Astrocyte (in vitro differentiated cells and primary cell): Measurements from ENCODE around the gene NACA2. TPM values are rescaled to one million over a fixed set of nuclear protein-coding genes. Genes with fewer than 3 reads are reported as not detected.

Experiments
- DNase-seq: peaks from one replicate; pipeline ENCODE4 v3.0.0-alpha.2; 2010; ENCODE audit warnings: low read depth
- FAIRE-seq: peaks from 2 replicates; lab custom pipeline; 2011; peaks lifted over from hg19 to GRCh38; lab: Jason Lieb, UNC
- H2AFZ ChIP-seq: 2 replicates; pipeline ENCODE4 v1.6.0; 2012; ENCODE audit warnings: low read depth, low read length, inconsistent platforms
- H3K27ac ChIP-seq: 2 replicates; pipeline ENCODE4 v1.5.1; 2011; ENCODE audit warnings: low read depth, low read length, inconsistent platforms
- H3K27me3 ChIP-seq: 2 replicates; pipeline ENCODE4 v1.6.0; 2011; ENCODE audit warnings: low read length, inconsistent platforms; ENCODE audit not compliant: insufficient read depth
- H3K36me3 ChIP-seq: 2 replicates; pipeline ENCODE4 v1.5.1; 2011; ENCODE audit warnings: low read length, inconsistent platforms; ENCODE audit not compliant: insufficient read depth
- H3K4me1 ChIP-seq: 2 replicates; pipeline ENCODE4 v1.5.1; 2011; ENCODE audit warnings: low read length, inconsistent platforms; ENCODE audit not compliant: insufficient read depth
- H3K4me2 ChIP-seq: 2 replicates; pipeline ENCODE4 v1.6.0; 2012; ENCODE audit warnings: low read length, inconsistent platforms
- H3K4me3 ChIP-seq: 2 replicates; pipeline ENCODE4 v1.5.1; 2011; ENCODE audit warnings: low read depth, mild to moderate bottlenecking, low read length, inconsistent platforms; ENCODE audit not compliant: insufficient read depth
- H3K79me2 ChIP-seq: 2 replicates; pipeline ENCODE4 v1.6.0; 2012; ENCODE audit warnings: mild to moderate bottlenecking, low read length, inconsistent platforms; ENCODE audit not compliant: insufficient read depth
- H3K9ac ChIP-seq: 2 replicates; pipeline ENCODE4 v1.6.0; 2012; ENCODE audit warnings: mild to moderate bottlenecking, low read length, inconsistent platforms
- H3K9me3 ChIP-seq: 2 replicates; pipeline ENCODE4 v1.5.1; 2012; ENCODE audit warnings: low read depth, mild to moderate bottlenecking, low read length, inconsistent platforms; ENCODE audit not compliant: insufficient read depth
- H4K20me1 ChIP-seq: 2 replicates; pipeline ENCODE4 v1.6.0; 2012; ENCODE audit warnings: low read length, inconsistent platforms; ENCODE audit not compliant: insufficient read depth
- H3K27ac Mint-ChIP-seq: one replicate; pipeline ENCODE4 v1.8.0; 2021; ENCODE audit warnings: mild to moderate bottlenecking, mixed read lengths; ENCODE audit not compliant: unreplicated experiment
- H3K27me3 Mint-ChIP-seq: one replicate; pipeline ENCODE4 v1.8.0; 2021; ENCODE audit warnings: low read depth, mixed read lengths; ENCODE audit not compliant: unreplicated experiment
- H3K36me3 Mint-ChIP-seq: one replicate; pipeline ENCODE4 v1.8.0; 2021; ENCODE audit warnings: low read depth, mixed read lengths; ENCODE audit not compliant: unreplicated experiment
- H3K4me1 Mint-ChIP-seq: one replicate; pipeline ENCODE4 v1.8.0; 2021; ENCODE audit warnings: low read depth, mixed read lengths; ENCODE audit not compliant: unreplicated experiment
- H3K4me3 Mint-ChIP-seq: one replicate; pipeline ENCODE4 v1.8.0; 2021; ENCODE audit warnings: mild to moderate bottlenecking, moderate library complexity, mixed read lengths; ENCODE audit not compliant: unreplicated experiment
- H3K9me3 Mint-ChIP-seq: one replicate; pipeline ENCODE4 v1.8.0; 2021; ENCODE audit warnings: mild to moderate bottlenecking, mixed read lengths; ENCODE audit not compliant: unreplicated experiment
- EZH2 ChIP-seq: IDR thresholded peaks from 2 replicates; pipeline ENCODE4 v1.6.1; 2012; ENCODE audit warnings: mild to moderate bottlenecking, low read length, inconsistent platforms; ENCODE audit not compliant: insufficient read depth
- total RNA-seq: library from RNA; stranded (reverse); gene quantifications from 2 replicates; pipeline ENCODE4 v1.2.1, GENCODE V29; 2021
- TF ChIP-seq, protein P1 (sequence below): IDR thresholded peaks from 2 replicates; pipeline ENCODE4 v1.5.1; 2011; ENCODE audit warnings: low read depth, mild to moderate bottlenecking, inconsistent platforms, low read length, moderate library complexity; ENCODE audit not compliant: insufficient read depth

The NACA2 gene
- total RNA-seq, 1 donor from 2014 or later, result not detected

DNA sequence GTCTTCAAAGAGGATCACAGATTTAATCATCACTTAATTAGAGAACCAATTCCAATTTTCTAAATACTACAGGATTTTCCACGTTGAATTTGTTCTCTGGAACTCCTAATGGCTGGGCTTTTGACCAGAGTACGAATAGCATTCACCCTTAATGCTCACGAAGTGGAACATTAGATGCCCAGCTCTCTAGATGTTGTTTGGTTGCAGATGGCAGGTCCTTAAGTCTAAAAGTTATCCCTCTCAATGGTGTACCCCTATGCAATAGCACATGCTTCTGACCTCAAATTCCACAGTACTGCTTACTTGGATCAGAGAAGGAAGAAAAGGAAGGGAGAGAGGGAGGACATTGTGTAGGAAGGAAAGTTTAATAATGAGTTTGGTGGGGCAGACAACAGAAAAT is 8.6 kb upstream of the NACA2 start:
- FAIRE-seq, result no peak
- H3K4me3 Mint-ChIP-seq, result no peak overlapping the region
- H3K4me1 Mint-ChIP-seq, result no peaks in the 10 kb centered on the region
- no peak for TF ChIP-seq EZH2
- TF ChIP-seq, protein P1, sequence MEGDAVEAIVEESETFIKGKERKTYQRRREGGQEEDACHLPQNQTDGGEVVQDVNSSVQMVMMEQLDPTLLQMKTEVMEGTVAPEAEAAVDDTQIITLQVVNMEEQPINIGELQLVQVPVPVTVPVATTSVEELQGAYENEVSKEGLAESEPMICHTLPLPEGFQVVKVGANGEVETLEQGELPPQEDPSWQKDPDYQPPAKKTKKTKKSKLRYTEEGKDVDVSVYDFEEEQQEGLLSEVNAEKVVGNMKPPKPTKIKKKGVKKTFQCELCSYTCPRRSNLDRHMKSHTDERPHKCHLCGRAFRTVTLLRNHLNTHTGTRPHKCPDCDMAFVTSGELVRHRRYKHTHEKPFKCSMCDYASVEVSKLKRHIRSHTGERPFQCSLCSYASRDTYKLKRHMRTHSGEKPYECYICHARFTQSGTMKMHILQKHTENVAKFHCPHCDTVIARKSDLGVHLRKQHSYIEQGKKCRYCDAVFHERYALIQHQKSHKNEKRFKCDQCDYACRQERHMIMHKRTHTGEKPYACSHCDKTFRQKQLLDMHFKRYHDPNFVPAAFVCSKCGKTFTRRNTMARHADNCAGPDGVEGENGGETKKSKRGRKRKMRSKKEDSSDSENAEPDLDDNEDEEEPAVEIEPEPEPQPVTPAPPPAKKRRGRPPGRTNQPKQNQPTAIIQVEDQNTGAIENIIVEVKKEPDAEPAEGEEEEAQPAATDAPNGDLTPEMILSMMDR, result no peak
- no peak overlapping the region for H3K27ac ChIP-seq
- H3K27ac Mint-ChIP-seq, result no peak overlapping the region
- no peak overlapping the region for H2AFZ ChIP-seq
- no peaks in the 10 kb centered on the region for H3K9me3 Mint-ChIP-seq
- H4K20me1 ChIP-seq, result no peaks in the 10 kb centered on the region
- H3K9me3 ChIP-seq, result no peaks in the 10 kb centered on the region
- no peak overlapping the region for H3K4me2 ChIP-seq
- no peak for DNase-seq
- no peak overlapping the region for H3K4me3 ChIP-seq
- H3K36me3 Mint-ChIP-seq, result peaks cover 2% of the 10 kb centered on the region
- peaks cover 27% of the 10 kb centered on the region for H3K27me3 ChIP-seq
- no peaks in the 10 kb centered on the region for H3K36me3 ChIP-seq
- H3K9ac ChIP-seq, result no peak overlapping the region
- peaks cover 10% of the 10 kb centered on the region for H3K27me3 Mint-ChIP-seq
- H3K4me1 ChIP-seq, result no peaks in the 10 kb centered on the region
- H3K79me2 ChIP-seq, result no peaks in the 10 kb centered on the region

DNA sequence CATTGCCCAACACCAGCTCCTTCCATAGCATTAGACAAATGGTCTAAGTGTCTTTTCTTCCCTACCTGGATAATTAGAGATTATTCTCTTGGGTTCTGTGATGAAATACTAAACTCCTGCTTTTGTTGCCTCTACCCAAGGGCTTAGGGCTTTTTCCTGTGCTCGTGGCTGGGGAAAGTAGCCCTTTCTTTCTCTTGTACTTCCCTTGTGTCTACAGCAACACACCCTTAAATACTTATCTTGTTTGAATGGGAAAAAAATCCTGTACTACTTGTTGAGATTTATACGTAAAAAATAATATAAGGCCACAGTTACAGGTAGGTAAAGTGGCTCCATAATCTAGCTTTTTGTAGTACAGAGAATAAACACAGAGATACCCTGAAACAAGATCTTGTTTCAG is 7.0 kb upstream of the NACA2 start:
- Histone ChIP-seq H3K9me3 (no peaks in the 10 kb centered on the region), H3K4me1 (no peaks in the 10 kb centered on the region), H3K36me3 (no peaks in the 10 kb centered on the region), H3K4me2 (no peak overlapping the region), H2AFZ (no peak overlapping the region), H4K20me1 (no peaks in the 10 kb centered on the region), H3K27ac (no peak overlapping the region), H3K79me2 (no peaks in the 10 kb centered on the region), H3K9ac (no peak overlapping the region), H3K4me3 (no peak overlapping the region), H3K27me3 (peaks cover 30% of the 10 kb centered on the region)
- no peak for DNase-seq
- H3K4me3 Mint-ChIP-seq, result no peak overlapping the region
- TF ChIP-seq EZH2, result no peak
- TF ChIP-seq, protein P1, result no peak
- FAIRE-seq, result no peak
- H3K9me3 Mint-ChIP-seq, result no peaks in the 10 kb centered on the region
- H3K27ac Mint-ChIP-seq, result no peak overlapping the region
- H3K36me3 Mint-ChIP-seq, result peaks cover 2% of the 10 kb centered on the region
- no peaks in the 10 kb centered on the region for H3K4me1 Mint-ChIP-seq
- H3K27me3 Mint-ChIP-seq, result peaks cover 10% of the 10 kb centered on the region

DNA sequence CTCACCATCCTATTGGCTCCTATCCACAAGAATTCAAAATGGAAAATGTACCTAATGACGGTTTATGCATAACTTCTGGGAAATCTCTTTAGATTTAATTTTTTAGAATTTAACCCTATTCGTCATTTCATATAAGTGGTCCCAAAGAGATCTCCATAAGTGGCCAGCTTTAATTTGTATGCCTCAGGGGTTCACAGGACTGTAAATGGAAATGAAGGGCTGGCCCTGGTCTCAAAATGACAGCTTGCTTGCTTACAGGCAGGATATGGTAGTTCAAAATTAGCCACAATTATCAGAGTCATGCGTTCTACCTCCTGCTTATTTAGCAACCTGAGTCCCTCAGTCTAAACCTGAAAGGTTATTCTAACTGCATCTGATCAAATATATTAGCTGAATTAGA is 6.6 kb upstream of the NACA2 start:
- H3K36me3 ChIP-seq, result no peaks in the 10 kb centered on the region
- FAIRE-seq (no peak), DNase-seq (no peak)
- no peak overlapping the region for H3K4me2 ChIP-seq
- Mint-ChIP-seq H3K36me3 (peaks cover 2% of the 10 kb centered on the region), H3K4me3 (no peak overlapping the region), H3K9me3 (no peaks in the 10 kb centered on the region), H3K4me1 (no peaks in the 10 kb centered on the region), H3K27ac (no peak overlapping the region), H3K27me3 (peaks cover 10% of the 10 kb centered on the region)
- H2AFZ ChIP-seq, result no peak overlapping the region
- H3K27ac ChIP-seq, result no peak overlapping the region
- no peaks in the 10 kb centered on the region for H3K9me3 ChIP-seq
- no peaks in the 10 kb centered on the region for H3K79me2 ChIP-seq
- no peak for TF ChIP-seq EZH2
- TF ChIP-seq, protein P1, result no peak
- no peaks in the 10 kb centered on the region for H3K4me1 ChIP-seq
- no peak overlapping the region for H3K9ac ChIP-seq
- H4K20me1 ChIP-seq, result no peaks in the 10 kb centered on the region
- no peak overlapping the region for H3K4me3 ChIP-seq
- peaks cover 30% of the 10 kb centered on the region for H3K27me3 ChIP-seq
